BE2C (cell line): Measurements from ENCODE around the gene SYNE1.
A peak's percentile ranks its signal among the peaks of the same experiment; 100 is the strongest.

Experiments
- DNase-seq: peaks from one replicate; pipeline ENCODE4 v3.0.0-alpha.2; 2020
- H3K27me3 ChIP-seq: fragments of 250-450 bp; sonication (Bioruptor Pico); 2 replicates; pipeline ENCODE4 v1.5.1; 2020; ENCODE audit warnings: mild to moderate bottlenecking
- H3K36me3 ChIP-seq: fragments of 250-450 bp; sonication (Bioruptor Pico); 2 replicates; pipeline ENCODE4 v1.5.1; 2020; ENCODE audit warnings: mild to moderate bottlenecking
- H3K4me1 ChIP-seq: fragments of 250-450 bp; sonication (Bioruptor Pico); 2 replicates; pipeline ENCODE4 v1.5.1; 2020
- H3K4me3 ChIP-seq: 2 replicates; pipeline ENCODE4 v1.5.1; 2011; ENCODE audit warnings: low read depth, low read length
- H3K9me3 ChIP-seq: fragments of 250-450 bp; sonication (Bioruptor Pico); 2 replicates; pipeline ENCODE4 v1.5.1; 2020
- TF ChIP-seq, protein P1 (sequence below): IDR thresholded peaks from 2 replicates; pipeline ENCODE4 v1.5.1; 2012; ENCODE audit warnings: mild to moderate bottlenecking, low read depth, low read length

SYNE1 gene

DNA sequence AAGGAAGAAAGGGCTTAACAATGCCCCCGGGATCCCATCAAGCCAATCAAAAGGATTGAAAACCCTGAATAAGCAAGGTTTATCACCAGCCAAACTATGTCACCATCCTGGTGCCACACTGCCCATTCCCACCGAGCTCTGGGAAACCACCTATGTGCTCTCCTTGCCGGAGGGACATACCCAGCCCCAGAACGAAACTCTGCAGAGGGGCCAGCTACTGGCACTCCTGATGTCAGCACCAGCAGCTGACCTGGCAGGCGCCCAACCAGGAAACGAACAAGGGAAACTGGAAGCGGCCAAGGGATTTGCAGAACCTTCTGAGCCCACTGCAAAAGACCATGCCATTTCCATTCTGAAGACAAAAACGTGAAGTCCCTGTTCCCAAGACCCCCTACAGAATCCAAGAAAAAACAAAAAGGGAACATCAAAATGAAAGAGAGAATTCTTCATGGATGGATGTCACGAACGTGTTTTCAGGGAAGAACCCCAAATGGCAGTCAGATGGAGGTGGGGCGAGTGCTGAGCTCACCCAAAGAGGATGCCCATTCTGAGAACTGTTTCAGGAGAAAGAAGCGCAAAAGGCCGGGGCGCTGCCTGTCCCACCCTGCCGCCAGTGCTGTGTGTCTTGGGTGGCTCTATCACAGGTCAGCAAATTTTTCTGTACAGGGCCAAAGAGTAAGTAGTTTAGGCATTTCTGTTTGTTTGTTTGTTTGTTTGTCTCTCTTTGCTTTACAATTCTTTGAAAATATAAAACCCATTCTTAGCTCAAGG lies 524.5 kb downstream of the SYNE1 start:
- TF ChIP-seq, protein P1, sequence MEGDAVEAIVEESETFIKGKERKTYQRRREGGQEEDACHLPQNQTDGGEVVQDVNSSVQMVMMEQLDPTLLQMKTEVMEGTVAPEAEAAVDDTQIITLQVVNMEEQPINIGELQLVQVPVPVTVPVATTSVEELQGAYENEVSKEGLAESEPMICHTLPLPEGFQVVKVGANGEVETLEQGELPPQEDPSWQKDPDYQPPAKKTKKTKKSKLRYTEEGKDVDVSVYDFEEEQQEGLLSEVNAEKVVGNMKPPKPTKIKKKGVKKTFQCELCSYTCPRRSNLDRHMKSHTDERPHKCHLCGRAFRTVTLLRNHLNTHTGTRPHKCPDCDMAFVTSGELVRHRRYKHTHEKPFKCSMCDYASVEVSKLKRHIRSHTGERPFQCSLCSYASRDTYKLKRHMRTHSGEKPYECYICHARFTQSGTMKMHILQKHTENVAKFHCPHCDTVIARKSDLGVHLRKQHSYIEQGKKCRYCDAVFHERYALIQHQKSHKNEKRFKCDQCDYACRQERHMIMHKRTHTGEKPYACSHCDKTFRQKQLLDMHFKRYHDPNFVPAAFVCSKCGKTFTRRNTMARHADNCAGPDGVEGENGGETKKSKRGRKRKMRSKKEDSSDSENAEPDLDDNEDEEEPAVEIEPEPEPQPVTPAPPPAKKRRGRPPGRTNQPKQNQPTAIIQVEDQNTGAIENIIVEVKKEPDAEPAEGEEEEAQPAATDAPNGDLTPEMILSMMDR = no peak
- peak; percentile 19 for DNase-seq

DNA sequence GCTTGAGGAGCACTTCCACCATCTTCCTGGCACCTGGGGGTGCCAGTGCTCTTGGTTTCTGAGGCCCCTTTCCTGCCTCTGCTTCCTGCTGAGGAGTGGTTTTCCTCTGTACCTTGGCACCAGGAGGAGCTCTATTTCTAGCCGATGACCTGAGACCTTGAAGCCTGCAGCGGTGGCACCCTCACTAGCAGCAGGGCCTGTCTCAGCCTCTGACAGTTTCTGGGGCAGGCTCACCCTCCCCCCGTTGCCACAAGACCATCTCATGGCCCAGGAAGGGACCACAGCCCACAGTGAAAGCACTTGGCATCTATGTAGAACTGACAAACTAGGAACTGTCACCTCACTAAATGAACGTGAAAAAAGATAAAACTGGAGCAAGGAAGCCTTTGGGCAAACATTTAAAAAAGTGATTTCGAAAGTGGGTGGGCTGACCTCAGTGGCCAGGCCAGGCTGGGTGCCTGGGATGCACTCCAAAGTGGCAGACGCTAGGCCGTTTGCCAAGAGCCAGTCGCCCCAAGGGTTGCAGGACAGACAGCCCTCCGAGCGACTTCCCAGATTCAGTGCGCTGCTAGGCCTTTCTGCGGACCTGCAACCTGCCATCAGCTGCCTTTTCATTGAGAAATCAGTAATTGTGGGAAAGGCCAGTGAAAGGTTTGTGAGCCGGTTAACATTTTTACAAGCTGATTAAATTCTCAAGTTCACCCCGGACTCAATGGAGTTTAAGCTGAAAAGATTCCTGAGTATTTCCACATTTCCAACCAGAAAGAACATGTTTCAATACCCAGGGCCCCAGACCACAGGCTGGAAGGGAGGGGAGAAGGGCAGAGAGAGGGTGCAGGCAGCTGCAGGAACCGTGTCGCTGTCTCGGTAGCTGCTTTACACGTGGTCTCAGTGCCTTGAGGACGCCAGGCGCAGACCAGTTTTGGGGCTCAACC lies 526.0 kb downstream of the SYNE1 start:
- TF ChIP-seq, protein P1 = no peak
- Histone ChIP-seq H3K36me3 (no peaks in the 10 kb centered on the region), H3K4me3 (no peak overlapping the region), H3K4me1 (no peaks in the 10 kb centered on the region), H3K27me3 (no peaks in the 10 kb centered on the region), H3K9me3 (no peaks in the 10 kb centered on the region)
- DNase-seq = peak; percentile 58

More for the DNA sequence above, 524.5 kb downstream of the SYNE1 start:
- H3K4me1 ChIP-seq = no peaks in the 10 kb centered on the region
- H3K36me3 ChIP-seq = no peaks in the 10 kb centered on the region
- H3K4me3 ChIP-seq = no peak overlapping the region
- no peaks in the 10 kb centered on the region for H3K9me3 ChIP-seq
- no peaks in the 10 kb centered on the region for H3K27me3 ChIP-seq

DNA sequence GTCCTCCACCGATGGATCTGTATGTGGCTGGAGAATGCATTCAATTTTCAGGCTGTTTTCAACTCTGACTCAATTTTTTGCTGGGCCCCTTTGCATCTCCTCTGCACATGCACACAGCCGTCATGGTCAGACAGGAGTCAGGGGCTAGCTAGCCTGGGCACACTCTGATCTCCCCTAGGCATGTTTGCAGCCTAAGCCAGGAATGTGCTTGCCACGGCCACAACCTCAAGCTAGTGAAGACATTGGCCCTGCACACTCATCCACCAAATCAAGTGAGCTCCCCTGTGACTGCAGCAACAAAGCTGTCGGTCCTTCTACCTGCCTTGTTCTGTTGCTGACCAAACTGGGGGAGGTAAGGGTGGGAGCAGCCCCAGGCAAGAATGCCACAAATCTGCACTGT lies 529.2 kb downstream of the SYNE1 start:
- DNase-seq = no peak
- TF ChIP-seq, protein P1 = no peak

DNA sequence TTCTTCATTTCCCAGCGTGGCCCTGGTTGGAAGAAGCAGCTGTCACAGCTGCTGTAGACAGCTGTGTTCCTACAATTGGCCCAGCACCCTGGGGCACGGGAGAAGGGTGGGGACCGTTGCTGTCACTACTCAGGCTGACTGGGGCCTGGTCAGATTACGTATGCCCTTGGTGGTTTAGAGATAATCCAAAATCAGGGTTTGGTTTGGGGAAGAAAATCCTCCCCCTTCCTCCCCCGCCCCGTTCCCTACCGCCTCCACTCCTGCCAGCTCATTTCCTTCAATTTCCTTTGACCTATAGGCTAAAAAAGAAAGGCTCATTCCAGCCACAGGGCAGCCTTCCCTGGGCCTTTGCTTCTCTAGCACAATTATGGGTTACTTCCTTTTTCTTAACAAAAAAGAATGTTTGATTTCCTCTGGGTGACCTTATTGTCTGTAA lies 537.0 kb downstream of the SYNE1 start:
- Histone ChIP-seq H3K4me3 (no peak overlapping the region), H3K27me3 (no peaks in the 10 kb centered on the region), H3K9me3 (no peaks in the 10 kb centered on the region), H3K4me1 (no peaks in the 10 kb centered on the region), H3K36me3 (no peaks in the 10 kb centered on the region)
- DNase-seq = no peak
- TF ChIP-seq, protein P1 = no peak

More for the DNA sequence above, 529.2 kb downstream of the SYNE1 start:
- H3K9me3 ChIP-seq = no peaks in the 10 kb centered on the region
- H3K27me3 ChIP-seq = no peaks in the 10 kb centered on the region
- H3K36me3 ChIP-seq = no peaks in the 10 kb centered on the region
- no peaks in the 10 kb centered on the region for H3K4me1 ChIP-seq
- no peak overlapping the region for H3K4me3 ChIP-seq

DNA sequence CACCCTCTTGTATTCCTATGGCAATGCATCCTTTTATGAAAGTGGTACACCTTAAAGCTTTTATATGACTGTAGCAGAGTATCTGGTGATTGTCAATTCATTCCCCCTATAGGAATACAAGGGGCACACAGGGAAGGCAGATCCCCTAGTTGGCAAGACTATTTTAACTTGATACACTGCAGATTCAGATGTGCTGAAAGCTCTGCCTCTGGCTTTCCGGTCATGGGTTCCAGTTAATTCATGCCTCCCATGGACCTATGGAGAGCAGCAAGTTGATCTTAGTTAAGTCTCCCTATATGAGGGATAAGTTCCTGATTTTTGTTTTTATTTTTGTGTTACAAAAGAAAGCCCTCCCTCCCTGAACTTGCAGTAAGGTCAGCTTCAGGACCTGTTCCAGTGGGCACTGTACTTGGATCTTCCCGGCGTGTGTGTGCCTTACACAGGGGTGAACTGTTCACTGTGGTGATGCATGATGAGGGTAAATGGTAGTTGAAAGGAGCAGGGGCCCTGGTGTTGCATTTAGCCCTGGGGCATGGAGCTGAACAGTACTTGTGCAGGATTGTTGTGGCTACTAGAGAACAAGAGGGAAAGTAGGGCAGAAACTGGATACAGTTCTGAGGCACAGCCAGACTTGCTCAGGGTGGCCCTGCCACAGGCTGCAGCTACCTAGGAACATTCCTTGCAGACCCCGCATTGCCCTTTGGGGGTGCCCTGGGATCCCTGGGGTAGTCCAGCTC lies 537.5 kb downstream of the SYNE1 start:
- Histone ChIP-seq H3K4me3 (no peak overlapping the region), H3K9me3 (no peaks in the 10 kb centered on the region), H3K27me3 (no peaks in the 10 kb centered on the region), H3K36me3 (no peaks in the 10 kb centered on the region), H3K4me1 (no peaks in the 10 kb centered on the region)
- DNase-seq = no peak
- TF ChIP-seq, protein P1 = no peak
